Retina (tissue), 1 donor: ENCODE measurements around the gene NRXN3.

Source experiments
- DNase-seq: peaks from one replicate; pipeline ENCODE4 v3.0.0-alpha.2; 2016

Gene NRXN3

GRCh38 chr14:79805636-79806035, 1635.5 kb downstream of the NRXN3 start:
- DNase-seq: no peak

GRCh38 chr14:79809849-79810612, 1639.9 kb downstream of the NRXN3 start:
- DNase-seq: no peak

GRCh38 chr14:79820866-79821535, 1650.8 kb downstream of the NRXN3 start:
- peak; percentile 14 for DNase-seq

- DNase-seq: no peak
Measured at GRCh38 chr14:79822034-79822433, 1651.9 kb downstream of the NRXN3 start.

- no peak for DNase-seq
Measured at GRCh38 chr14:79825046-79825521, 1654.9 kb downstream of the NRXN3 start.

GRCh38 chr14:79826362-79826761, 1656.2 kb downstream of the NRXN3 start:
- DNase-seq: no peak

- peak; percentile 31 for DNase-seq
Measured at GRCh38 chr14:79829405-79830166, 1659.4 kb downstream of the NRXN3 start.

- DNase-seq: no peak
Measured at GRCh38 chr14:79831195-79831892, 1661.2 kb downstream of the NRXN3 start.

- DNase-seq: no peak
Measured at GRCh38 chr14:79833781-79834180, 1663.6 kb downstream of the NRXN3 start.

GRCh38 chr14:79834868-79835267, 1664.7 kb downstream of the NRXN3 start:
- no peak for DNase-seq

- no peak for DNase-seq
Measured at GRCh38 chr14:79836577-79836976, 1666.4 kb downstream of the NRXN3 start.

- DNase-seq: no peak
Measured at GRCh38 chr14:79837699-79838098, 1667.5 kb downstream of the NRXN3 start.

- DNase-seq: no peak
Measured at GRCh38 chr14:79840103-79840502, 1669.9 kb downstream of the NRXN3 start.

GRCh38 chr14:79840831-79841230, 1670.7 kb downstream of the NRXN3 start:
- DNase-seq: no peak

- no peak for DNase-seq
Measured at GRCh38 chr14:79841433-79841832, 1671.3 kb downstream of the NRXN3 start.

- DNase-seq: no peak
Measured at GRCh38 chr14:79842270-79842669, 1672.1 kb downstream of the NRXN3 start.

- DNase-seq: peak; percentile 16
Measured at GRCh38 chr14:79852950-79853744, 1683.0 kb downstream of the NRXN3 start.

- no peak for DNase-seq
Measured at GRCh38 chr14:79855789-79856188, 1685.6 kb downstream of the NRXN3 start.

GRCh38 chr14:79856381-79856780, 1686.2 kb downstream of the NRXN3 start:
- DNase-seq: no peak

- DNase-seq: no peak
Measured at GRCh38 chr14:79861111-79861510, 1690.9 kb downstream of the NRXN3 start.

- no peak for DNase-seq
Measured at GRCh38 chr14:79862045-79862444, 1691.9 kb downstream of the NRXN3 start.

GRCh38 chr14:79871136-79871535, 1701.0 kb downstream of the NRXN3 start:
- no peak for DNase-seq
